HEK293T (cell line): Measurements from ENCODE around the gene FABP2.

Experiments
- ARNT ChIP-seq: fragments of 450-650 bp; IDR thresholded peaks from 2 replicates; pipeline ENCODE4 v1.6.1; 2017; ENCODE audit warnings: mild to moderate bottlenecking
- BHLHE40 ChIP-seq: fragments of 450-650 bp; IDR thresholded peaks from 2 replicates; pipeline ENCODE4 v1.6.1; 2016; ENCODE audit warnings: mild to moderate bottlenecking, moderate library complexity, borderline replicate concordance
- HDGF ChIP-seq: fragments of 450-650 bp; IDR thresholded peaks from 2 replicates; pipeline ENCODE4 v1.6.1; 2017; ENCODE audit warnings: antibody characterized with exemption, borderline replicate concordance
- SP1 ChIP-seq: fragments of 450-650 bp; IDR thresholded peaks from 2 replicates; pipeline ENCODE4 v1.6.1; 2017
- SUZ12 ChIP-seq: fragments of 450-650 bp; IDR thresholded peaks from 2 replicates; pipeline ENCODE4 v1.6.1; 2016; ENCODE audit warnings: mild to moderate bottlenecking
- TARDBP ChIP-seq: fragments of 450-650 bp; IDR thresholded peaks from 2 replicates; pipeline ENCODE4 v1.6.1; 2016

- TF ChIP-seq HDGF (no peak), ARNT (no peak), TARDBP (no peak), BHLHE40 (no peak), SP1 (no peak), SUZ12 (no peak)
These were observed 6.9 kb downstream of the FABP2 start for GRCh38 chr4:119315036-119315435.
